H1 (cell line): ENCODE measurements around the gene MSH5. TPM values are rescaled to one million over a fixed set of nuclear protein-coding genes. Genes with fewer than 3 reads are reported as not detected.
A peak's percentile ranks its signal among the peaks of the same experiment; 100 is the strongest.

Experiments used
- CTCF ChIA-PET: fragments of 300-600 bp; sonication (Branson Sonifier 250); formaldehyde crosslinking; loops from one replicate; lab custom pipeline; 2021; ENCODE audit not compliant: partially characterized antibody; lab: Charles Lee
- POLR2A ChIA-PET: fragments of 300-600 bp; sonication (Branson Sonifier 250); formaldehyde crosslinking; loops from one replicate; lab custom pipeline; 2021; ENCODE audit warnings: inconsistent platforms; ENCODE audit not compliant: partially characterized antibody; lab: Charles Lee
- DNase-seq, 2 experiments: peaks; one replicate each; pipeline versions ENCODE4 v3.0.0 to v3.0.0-alpha.2; 2010 to 2022; ENCODE audit warnings: low spot score in 2 of 2, low read depth in 1 of 2, mixed read lengths in 1 of 2
- FAIRE-seq: peaks from 2 replicates; lab custom pipeline; 2011; peaks lifted over from hg19 to GRCh38; lab: Jason Lieb, UNC
- H2AFZ ChIP-seq: 2 replicates; pipeline ENCODE4 v1.8.1; 2012; ENCODE audit warnings: low read length, inconsistent platforms
- H2AK5ac ChIP-seq: 2 replicates; pipeline ENCODE4 v1.6.1; 2013; ENCODE audit warnings: low read depth, low read length
- H2BK120ac ChIP-seq: replicated peaks from 2 replicates; pipeline ENCODE3; 2013; ENCODE audit warnings: low read depth, low read length, inconsistent platforms
- H2BK12ac ChIP-seq: 2 replicates; pipeline ENCODE4 v1.6.1; 2013; ENCODE audit warnings: low read depth, low read length
- H2BK15ac ChIP-seq: 2 replicates; pipeline ENCODE4 v1.6.1; 2013; ENCODE audit warnings: low read length
- H2BK20ac ChIP-seq: 2 replicates; pipeline ENCODE4 v1.6.1; 2013; ENCODE audit warnings: low read length
- H2BK5ac ChIP-seq: 2 replicates; pipeline ENCODE4 v1.6.1; 2013; ENCODE audit warnings: low read depth, low read length
- H3K14ac ChIP-seq: 2 replicates; pipeline ENCODE4 v1.6.1; 2013; ENCODE audit warnings: inconsistent platforms; ENCODE audit not compliant: insufficient read length
- H3K18ac ChIP-seq: 2 replicates; pipeline ENCODE4 v1.6.1; 2013; ENCODE audit warnings: low read length; ENCODE audit errors: extremely low read depth
- H3K23ac ChIP-seq: 2 replicates; pipeline ENCODE4 v1.6.1; 2013; ENCODE audit warnings: inconsistent platforms; ENCODE audit not compliant: insufficient read length
- H3K23me2 ChIP-seq: 2 replicates; pipeline ENCODE4 v1.6.1; 2013; ENCODE audit warnings: low read depth, low read length
- H3K27ac ChIP-seq: 2 replicates; pipeline ENCODE4 v1.6.1; 2011; ENCODE audit warnings: low read depth, low read length, inconsistent platforms
- H3K27me3 ChIP-seq, 4 experiments: replicated peaks in 1 of 4; 1 replicate in 1 of 4; 2 replicates in 3 of 4; pipeline versions ENCODE4 v1.6.1 to v1.8.1; 2011 to 2013; ENCODE audit warnings: low read length in 3 of 4, mild to moderate bottlenecking in 3 of 4, inconsistent platforms in 2 of 4, mixed read lengths in 2 of 4, moderate library complexity in 1 of 4; ENCODE audit not compliant: control insufficient read depth in 3 of 4, insufficient read depth in 3 of 4; ENCODE audit errors: extremely low read depth in 1 of 4
- H3K36me3 ChIP-seq, 4 experiments: 2 replicates each; pipeline versions ENCODE4 v1.6.1 to v1.8.1; 2011 to 2013; ENCODE audit warnings: mild to moderate bottlenecking in 4 of 4, low read length in 3 of 4, moderate library complexity in 2 of 4, control low read depth in 1 of 4, inconsistent platforms in 1 of 4; ENCODE audit not compliant: insufficient read depth in 4 of 4, control insufficient read depth in 2 of 4
- H3K4ac ChIP-seq: replicated peaks from 2 replicates; pipeline ENCODE3; 2013; ENCODE audit warnings: low read length, low read depth, mixed read lengths, inconsistent platforms; ENCODE audit not compliant: insufficient read length
- H3K4me1 ChIP-seq, 4 experiments: replicated peaks in 1 of 4; 1 replicate in 1 of 4; 2 replicates in 3 of 4; pipeline versions ENCODE4 v1.6.1 to v1.8.1; 2011 to 2013; ENCODE audit warnings: low read length in 3 of 4, inconsistent platforms in 2 of 4, mixed read lengths in 1 of 4; ENCODE audit not compliant: insufficient read depth in 4 of 4, control insufficient read depth in 3 of 4
- H3K4me2 ChIP-seq, 2 experiments: 2 replicates each; pipeline versions ENCODE4 v1.6.1 to v1.8.1; 2011 to 2013; ENCODE audit warnings: low read depth in 2 of 2, low read length in 2 of 2, control low read depth in 1 of 2, inconsistent platforms in 1 of 2, mild to moderate bottlenecking in 1 of 2; ENCODE audit not compliant: insufficient read depth in 1 of 2
- H3K4me3 ChIP-seq, 4 experiments: fragments of 200-600, 300-600 bp in 1 of 4; sonication (generic), shearing (Covaris generic), sonication (Bioruptor Twin) in 1 of 4; 2 replicates each; pipeline versions ENCODE4 v1.5.1 to v1.8.1; 2011 to 2016; ENCODE audit warnings: low read length in 4 of 4, low read depth in 3 of 4, control low read depth in 2 of 4, inconsistent platforms in 2 of 4, mild to moderate bottlenecking in 2 of 4, mixed read lengths in 1 of 4, moderate library complexity in 1 of 4; ENCODE audit not compliant: insufficient read depth in 2 of 4; ENCODE audit errors: extremely low read depth in 1 of 4
- H3K56ac ChIP-seq: replicated peaks from 2 replicates; pipeline ENCODE3; 2013; ENCODE audit warnings: low read depth, mild to moderate bottlenecking, mixed read lengths, low read length, inconsistent platforms; ENCODE audit not compliant: insufficient read length
- H3K79me1 ChIP-seq: 2 replicates; pipeline ENCODE4 v1.6.1; 2013; ENCODE audit warnings: low read depth, low read length, control low read depth
- H3K79me2 ChIP-seq, 2 experiments: 2 replicates each; pipeline versions ENCODE4 v1.6.1 to v1.8.1; 2012 to 2013; ENCODE audit warnings: low read length in 2 of 2, mild to moderate bottlenecking in 2 of 2, inconsistent platforms in 1 of 2; ENCODE audit not compliant: insufficient read depth in 2 of 2, control insufficient read depth in 1 of 2
- H3K9ac ChIP-seq, 4 experiments: replicated peaks in 1 of 4; 1 replicate in 1 of 4; 2 replicates in 3 of 4; pipeline versions ENCODE4 v1.6.1 to v1.8.1; 2011 to 2013; ENCODE audit warnings: low read depth in 3 of 4, low read length in 3 of 4, control low read depth in 2 of 4, mild to moderate bottlenecking in 2 of 4, moderate library complexity in 2 of 4, inconsistent platforms in 1 of 4; ENCODE audit errors: extremely low read depth in 1 of 4
- H3K9me3 ChIP-seq, 2 experiments: 2 replicates each; pipeline versions ENCODE4 v1.6.1 to v1.8.1; 2012 to 2013; ENCODE audit warnings: mild to moderate bottlenecking in 2 of 2, moderate library complexity in 2 of 2, control low read depth in 1 of 2, inconsistent platforms in 1 of 2, low read depth in 1 of 2, low read length in 1 of 2, mixed read lengths in 1 of 2; ENCODE audit not compliant: insufficient read depth in 2 of 2
- H4K20me1 ChIP-seq, 2 experiments: replicated peaks in 1 of 2; 2 replicates each; pipeline versions ENCODE3 to v1.8.1; 2011 to 2013; ENCODE audit warnings: inconsistent platforms in 2 of 2, low read length in 2 of 2, mild to moderate bottlenecking in 1 of 2; ENCODE audit not compliant: insufficient read depth in 2 of 2, control insufficient read depth in 1 of 2
- H4K5ac ChIP-seq: 2 replicates; pipeline ENCODE4 v1.6.1; 2013; ENCODE audit warnings: low read length, low read depth, mixed read lengths, inconsistent platforms; ENCODE audit not compliant: insufficient read length
- H4K8ac ChIP-seq: 2 replicates; pipeline ENCODE4 v1.8.0; 2013; ENCODE audit warnings: mild to moderate bottlenecking, moderate library complexity, low read length, inconsistent platforms; ENCODE audit not compliant: insufficient read depth; ENCODE audit errors: extremely low read depth
- H4K91ac ChIP-seq: replicated peaks from 2 replicates; pipeline ENCODE3; 2013; ENCODE audit warnings: low read length, mixed read lengths, inconsistent platforms; ENCODE audit not compliant: insufficient read length
- ASH2L ChIP-seq: fragments of 200-600, 300-600 bp; sonication (generic); IDR thresholded peaks from one replicate; pipeline ENCODE4 v1.7.1; 2017; ENCODE audit warnings: low read length
- POLR2A ChIP-seq, 2 experiments: IDR thresholded peaks; 1 replicate in 1 of 2; 2 replicates in 1 of 2; pipeline ENCODE4 v1.6.1; 2011; ENCODE audit warnings: low read depth in 2 of 2, low read length in 2 of 2, mild to moderate bottlenecking in 2 of 2; ENCODE audit errors: control extremely low read depth in 1 of 2
- WGBS, 2 experiments: shearing (Covaris generic) in 1 of 2; methylation state at CpG; one replicate each; pipeline versions ENCODE4 v1.1.6 to v1.1.7; 2013 to 2015; ENCODE audit warnings: low lambda C conversion rate in 2 of 2, mixed read lengths in 2 of 2, inconsistent platforms in 1 of 2, low coverage in 1 of 2, missing lambda C conversion rate in 1 of 2; ENCODE audit not compliant: insufficient replicate concordance in 2 of 2, insufficient coverage in 1 of 2, insufficient read length in 1 of 2; ENCODE audit errors: extremely low coverage in 1 of 2, missing lambda C conversion rate in 1 of 2; 5-methylcytosine and 5-hydroxymethylcytosine counted together
- polyA plus RNA-seq, 7 experiments: library from polyadenylated mRNA; depleted of rRNA in 3 of 7; stranded (reverse) in 5 of 7; unstranded in 2 of 7; fragments of >200 nt in 5 of 7; fragments of 200-250 nt in 2 of 7; gene quantifications; 1 replicate in 5 of 7; 2 replicates in 1 of 7; 4 replicates in 1 of 7; pipeline versions ENCODE4 v1.2.1 to v1.2.3, GENCODE V29; 2011 to 2013; ENCODE audit warnings: missing spikeins in 2 of 7, mixed read lengths in 2 of 7
- total RNA-seq: library from RNA; stranded (reverse); fragmentation: NEBNext Ultra II Directional; extraction: Animal tissue kit (Norgen Biotek cat#: 25700); gene quantifications from 2 replicates; pipeline ENCODE4 v1.2.1, GENCODE V29; 2021

The MSH5 gene
- total and polyA plus RNA-seq, 2 of the 8 experiments (the other 6 are each of a cell fraction or from before 2014, with no cell fraction given) = 25.3 to 26.5 TPM

GRCh38 chr6:31776485-31776988, 36.7 kb downstream of the MSH5 start:
- H3K79me2 ChIP-seq = no peaks in the 10 kb centered on the region
- peak overlapping the region; percentile 40; the same call in 1 of the 2 replicates for H4K8ac ChIP-seq
- TF ChIP-seq POLR2A (IDR thresholded peaks at IDR 0.05; ENCODE audit: control extremely low read depth in 1 of 2, low read depth in 2 of 2, low read length in 2 of 2) (peak in 1 of 2 experiments; percentile 47; a peak in 1 of 3 replicates), ASH2L (no peak)
- no peak overlapping the region for H2AFZ ChIP-seq
- no peak overlapping the region for H4K91ac ChIP-seq
- H3K18ac ChIP-seq = no peak overlapping the region
- no peaks in the 10 kb centered on the region for H3K27me3 ChIP-seq
- no peak overlapping the region for H3K4me3 ChIP-seq
- no peaks in the 10 kb centered on the region for H3K79me1 ChIP-seq
- no peak overlapping the region for H3K56ac ChIP-seq
- H3K36me3 ChIP-seq = peaks cover 6 to 33% (median 26%) of the 10 kb centered on the region in 4 experiments; a peak in 7 of 8 replicates
- H3K9me3 ChIP-seq = no peaks in the 10 kb centered on the region
- no peak overlapping the region for H3K14ac ChIP-seq
- H3K9ac ChIP-seq = no peak overlapping the region
- POLR2A ChIA-PET = interaction anchor here (0.7 to 10.7 kb wide), 9 partner anchors 11 to 136 kb away, joined by 3 to 85 read pairs (median 10); partner anchors contain the start of genes DDAH2, HSPA1B, MSH5 and VARS1
- no peak overlapping the region for H2BK120ac ChIP-seq
- H4K20me1 ChIP-seq = no peaks in the 10 kb centered on the region
- no peak overlapping the region for H3K4ac ChIP-seq
- CTCF ChIA-PET = interaction anchor here (1.2 to 14.4 kb wide), 4 partner anchors 8 to 39 kb away, joined by 3 to 228 read pairs (median 4); partner anchors contain the start of gene VARS1
- no peak for FAIRE-seq
- no peak overlapping the region for H2BK5ac ChIP-seq
- peaks cover 0 to 7% (median 3%) of the 10 kb centered on the region in 4 experiments; a peak in 4 of 7 replicates for H3K4me1 ChIP-seq
- 86% methylated on average over 9 of the region's 14 CpGs; no CpG with 5 or more reads in 1 of the 2 experiments for WGBS, 2 experiments
- H2AK5ac ChIP-seq = no peak overlapping the region
- H3K4me2 ChIP-seq = peak overlapping the region in 1 of 2 experiments; percentile 51; a peak in 1 of 4 replicates
- DNase-seq = no peak
- no peak overlapping the region for H3K27ac ChIP-seq
- 0 out of 2 replicates have a peak, but pooled peaks cover 1% of the 10 kb centered on the region for H3K23me2 ChIP-seq
- H4K5ac ChIP-seq = no peak overlapping the region
- no peak overlapping the region for H3K23ac ChIP-seq
- no peak overlapping the region for H2BK15ac ChIP-seq
- H2BK20ac ChIP-seq = no peak overlapping the region
- no peak overlapping the region for H2BK12ac ChIP-seq
